OCI-LY3 (cell line): ENCODE results near the gene ZCCHC2.

ENCODE experiments used
- H2AFZ ChIP-seq: fragments of 200-600, 300-600 bp; shearing (Covaris generic); 2 replicates; pipeline ENCODE4 v1.6.0; 2014; ENCODE audit warnings: antibody characterized with exemption, low read depth, low read length
- H3K27ac ChIP-seq: fragments of 200-600, 300-600 bp; sonication (generic); 2 replicates; pipeline ENCODE4 v1.5.1; 2014; ENCODE audit warnings: mild to moderate bottlenecking, low read length, moderate library complexity, mixed read lengths
- H3K27me3 ChIP-seq: fragments of 200-600, 300-600 bp; sonication (generic); 2 replicates; pipeline ENCODE4 v1.6.1; 2014; ENCODE audit warnings: low read depth, low read length, mixed read lengths
- H3K36me3 ChIP-seq: fragments of 200-600, 300-600 bp; sonication (generic); replicated peaks from 2 replicates; pipeline ENCODE3; 2014; ENCODE audit warnings: low read depth, low read length, mixed read lengths
- H3K4me1 ChIP-seq: fragments of 300-600, 200-600 bp; sonication (generic); 2 replicates; pipeline ENCODE4 v1.6.1; 2014; ENCODE audit warnings: low read length, mixed read lengths
- H3K4me2 ChIP-seq: fragments of 200-600, 300-600 bp; sonication (generic); 2 replicates; pipeline ENCODE4 v1.6.1; 2014; ENCODE audit warnings: low read length, mixed read lengths
- H3K4me3 ChIP-seq: fragments of 300-600, 200-600 bp; sonication (generic); 2 replicates; pipeline ENCODE4 v1.5.1; 2014; ENCODE audit warnings: antibody characterized with exemption, mild to moderate bottlenecking, low read length, moderate library complexity
- H3K79me2 ChIP-seq: fragments of 300-600, 200-600 bp; shearing (Covaris generic); 2 replicates; pipeline ENCODE4 v1.6.1; 2014; ENCODE audit warnings: mild to moderate bottlenecking, low read length, mixed read lengths
- H3K9ac ChIP-seq: fragments of 300-600, 200-600 bp; shearing (Covaris generic); 2 replicates; pipeline ENCODE4 v1.6.0; 2014; ENCODE audit warnings: mild to moderate bottlenecking, low read length, moderate library complexity
- H3K9me3 ChIP-seq: fragments of 200-600, 300-600 bp; shearing (Covaris generic); 2 replicates; pipeline ENCODE4 v1.6.1; 2014; ENCODE audit warnings: low read length, mixed read lengths; ENCODE audit not compliant: insufficient read depth
- H4K20me1 ChIP-seq: fragments of 200-600, 300-600 bp; sonication (generic); 2 replicates; pipeline ENCODE4 v1.6.1; 2016; ENCODE audit warnings: low read length, mixed read lengths; ENCODE audit not compliant: insufficient read depth
- CTCF ChIP-seq: fragments of 200-600, 300-600 bp; sonication (generic); IDR thresholded peaks from 2 replicates; pipeline ENCODE4 v1.5.1; 2014; ENCODE audit warnings: antibody characterized with exemption, low read length, low read depth
- EZH2phosphoT487 ChIP-seq: fragments of 200-600 bp; shearing (Covaris generic); IDR thresholded peaks from 2 replicates; pipeline ENCODE4 v1.6.1; 2018; ENCODE audit warnings: antibody characterized with exemption, mixed run types, low read depth

ZCCHC2 gene

GRCh38 chr18:62525608-62526007 is 2.8 kb downstream of the ZCCHC2 start:
- Histone ChIP-seq H3K27ac (peak overlapping the region; percentile 80), H3K9ac (peak overlapping the region; percentile 87), H3K27me3 (peaks cover 8% of the 10 kb centered on the region; the same call in 1 of the 2 replicates), H3K79me2 (peaks cover 67% of the 10 kb centered on the region), H2AFZ (no peak overlapping the region), H3K4me2 (peak overlapping the region; percentile 90), H3K36me3 (no peaks in the 10 kb centered on the region), H3K4me3 (peak overlapping the region; percentile 78), H4K20me1 (no peaks in the 10 kb centered on the region), H3K9me3 (no peaks in the 10 kb centered on the region), H3K4me1 (peaks cover 26% of the 10 kb centered on the region)
- TF ChIP-seq CTCF (no peak), EZH2phosphoT487 (no peak)

GRCh38 chr18:62526098-62527025 is 3.5 kb downstream of the ZCCHC2 start:
- H3K79me2 ChIP-seq, result peaks cover 73% of the 10 kb centered on the region
- H3K4me1 ChIP-seq, result peaks cover 26% of the 10 kb centered on the region

GRCh38 chr18:62529597-62529996 is 6.8 kb downstream of the ZCCHC2 start:
- Histone ChIP-seq H2AFZ (no peak overlapping the region), H3K36me3 (no peaks in the 10 kb centered on the region), H3K4me2 (no peak overlapping the region), H3K4me3 (no peak overlapping the region), H3K79me2 (peaks cover 93% of the 10 kb centered on the region), H3K27ac (no peak overlapping the region), H3K27me3 (no peaks in the 10 kb centered on the region), H4K20me1 (0 out of 2 replicates have a peak, but pooled peaks cover 6% of the 10 kb centered on the region), H3K9me3 (no peaks in the 10 kb centered on the region), H3K4me1 (peaks cover 19% of the 10 kb centered on the region), H3K9ac (no peak overlapping the region)
- TF ChIP-seq CTCF (no peak), EZH2phosphoT487 (no peak)

More at GRCh38 chr18:62526098-62527025, 3.5 kb downstream of the ZCCHC2 start:
- peaks cover 3% of the 10 kb centered on the region; the same call in 1 of the 2 replicates for H3K27me3 ChIP-seq
- H3K4me3 ChIP-seq, result peak overlapping the region; percentile 78
- H2AFZ ChIP-seq, result peak overlapping the region; percentile 95
- H3K9ac ChIP-seq, result peak overlapping the region; percentile 87
- H3K36me3 ChIP-seq, result no peaks in the 10 kb centered on the region
- H3K27ac ChIP-seq, result peak overlapping the region; percentile 80
- no peaks in the 10 kb centered on the region for H3K9me3 ChIP-seq
- H3K4me2 ChIP-seq, result peak overlapping the region; percentile 90
- TF ChIP-seq EZH2phosphoT487 (no peak), CTCF (no peak)
- H4K20me1 ChIP-seq, result no peaks in the 10 kb centered on the region

- TF ChIP-seq EZH2phosphoT487, result no peak
- TF ChIP-seq CTCF, result no peak
- peaks cover 92% of the 10 kb centered on the region for H3K79me2 ChIP-seq
Observed at GRCh38 chr18:62531078-62531477, 8.3 kb downstream of the ZCCHC2 start.

More at GRCh38 chr18:62531078-62531477, 8.3 kb downstream of the ZCCHC2 start:
- Histone ChIP-seq H3K9me3 (no peaks in the 10 kb centered on the region), H3K4me2 (no peak overlapping the region), H3K27me3 (no peaks in the 10 kb centered on the region), H3K36me3 (no peaks in the 10 kb centered on the region), H3K9ac (no peak overlapping the region), H3K4me3 (no peak overlapping the region), H2AFZ (no peak overlapping the region), H3K27ac (no peak overlapping the region), H3K4me1 (peaks cover 11% of the 10 kb centered on the region), H4K20me1 (peaks cover 16% of the 10 kb centered on the region; the same call in 1 of the 2 replicates)
